Body of pancreas (tissue), 4 donors: Measurements from ENCODE around the gene TMEM106C.

ENCODE experiments used
- POLR2A ChIP-seq, 3 donors: fragments of 450-650 bp; IDR thresholded peaks; one replicate each; pipeline ENCODE4 v1.6.1; 2016; ENCODE audit warnings: antibody characterized with exemption in 3 of 3, mild to moderate bottlenecking in 2 of 3
- TF ChIP-seq, protein P1 (sequence below), 7 experiments: fragments of 450-650 bp in 4 of 7; fragments of 200-600 bp in 3 of 7; sonication (generic) in 3 of 7; IDR thresholded peaks; one replicate each; pipeline ENCODE4 v1.5.1; 2016 to 2019; ENCODE audit warnings: antibody characterized with exemption in 7 of 7

DNA sequence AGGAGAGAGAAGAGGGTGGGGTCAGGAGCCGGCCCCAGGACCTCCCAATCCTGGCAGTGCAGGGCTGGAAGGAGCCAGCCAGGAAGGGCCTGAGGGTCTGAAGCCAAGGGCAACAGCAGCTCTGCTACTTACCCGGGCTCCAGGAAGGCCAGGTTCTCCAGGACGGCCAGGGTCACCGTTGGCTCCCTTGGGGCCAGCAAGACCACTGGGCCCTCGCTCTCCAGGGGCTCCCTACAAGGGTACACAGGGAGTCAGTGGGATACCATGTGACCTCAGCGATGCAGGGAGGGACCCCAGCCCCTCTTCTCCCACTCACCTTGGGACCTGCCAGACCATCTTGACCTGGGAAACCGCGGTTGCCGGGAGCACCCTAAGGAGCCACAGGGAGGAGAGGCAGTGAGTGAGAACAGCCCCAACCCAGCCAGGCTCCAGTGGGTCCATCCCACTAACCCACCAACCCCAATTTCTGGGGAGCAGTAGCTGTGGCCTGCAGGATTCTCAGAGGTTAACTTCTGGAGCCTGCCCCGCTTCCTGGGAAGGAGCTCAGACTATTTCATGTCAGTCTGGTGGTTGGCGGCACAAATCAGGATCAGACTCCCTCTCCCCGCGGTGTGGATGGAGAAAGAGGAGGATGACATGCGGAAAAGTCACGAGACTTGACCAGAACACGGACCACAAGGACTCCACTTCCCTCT lies 22.3 kb downstream of the TMEM106C start:
- TF ChIP-seq, protein P1, sequence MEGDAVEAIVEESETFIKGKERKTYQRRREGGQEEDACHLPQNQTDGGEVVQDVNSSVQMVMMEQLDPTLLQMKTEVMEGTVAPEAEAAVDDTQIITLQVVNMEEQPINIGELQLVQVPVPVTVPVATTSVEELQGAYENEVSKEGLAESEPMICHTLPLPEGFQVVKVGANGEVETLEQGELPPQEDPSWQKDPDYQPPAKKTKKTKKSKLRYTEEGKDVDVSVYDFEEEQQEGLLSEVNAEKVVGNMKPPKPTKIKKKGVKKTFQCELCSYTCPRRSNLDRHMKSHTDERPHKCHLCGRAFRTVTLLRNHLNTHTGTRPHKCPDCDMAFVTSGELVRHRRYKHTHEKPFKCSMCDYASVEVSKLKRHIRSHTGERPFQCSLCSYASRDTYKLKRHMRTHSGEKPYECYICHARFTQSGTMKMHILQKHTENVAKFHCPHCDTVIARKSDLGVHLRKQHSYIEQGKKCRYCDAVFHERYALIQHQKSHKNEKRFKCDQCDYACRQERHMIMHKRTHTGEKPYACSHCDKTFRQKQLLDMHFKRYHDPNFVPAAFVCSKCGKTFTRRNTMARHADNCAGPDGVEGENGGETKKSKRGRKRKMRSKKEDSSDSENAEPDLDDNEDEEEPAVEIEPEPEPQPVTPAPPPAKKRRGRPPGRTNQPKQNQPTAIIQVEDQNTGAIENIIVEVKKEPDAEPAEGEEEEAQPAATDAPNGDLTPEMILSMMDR (IDR thresholded peaks at IDR 0.05), result no peak
- no peak for TF ChIP-seq POLR2A (IDR thresholded peaks at IDR 0.05)
